ENCODE data around the gene TAF11L10.
"Not testable (repeated sequence)": the region's sequence is repeated elsewhere in the genome, so short reads cannot be mapped to it uniquely, and the experiment has no call there.

The TAF11L10 gene

DNA sequence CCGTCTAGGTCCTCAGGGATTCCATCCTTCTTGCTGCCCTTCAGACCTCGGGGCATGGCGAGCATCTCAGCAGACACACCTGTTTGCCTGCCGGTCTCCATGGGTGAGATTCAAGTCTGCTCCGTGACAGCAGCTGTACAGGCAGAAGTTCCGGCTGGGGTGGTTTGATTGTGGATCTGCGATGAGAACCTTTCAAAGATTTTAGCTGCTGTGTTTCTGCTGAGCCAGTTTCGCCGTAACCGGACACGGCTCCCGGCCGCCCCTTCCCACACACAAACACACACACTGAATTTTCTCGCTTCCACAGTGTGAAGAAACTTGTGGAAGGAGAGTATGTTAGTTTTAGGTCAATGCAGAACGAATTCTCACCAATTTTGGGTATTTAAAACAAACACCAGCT is at the start of gene TAF11L10:
TSS of gene TAF11L10 (minus strand) at position 101 of the 400 bp plus-strand sequence.
- DNase-seq (ENCODE audit: low spot score), result not testable (repeated sequence)

DNA sequence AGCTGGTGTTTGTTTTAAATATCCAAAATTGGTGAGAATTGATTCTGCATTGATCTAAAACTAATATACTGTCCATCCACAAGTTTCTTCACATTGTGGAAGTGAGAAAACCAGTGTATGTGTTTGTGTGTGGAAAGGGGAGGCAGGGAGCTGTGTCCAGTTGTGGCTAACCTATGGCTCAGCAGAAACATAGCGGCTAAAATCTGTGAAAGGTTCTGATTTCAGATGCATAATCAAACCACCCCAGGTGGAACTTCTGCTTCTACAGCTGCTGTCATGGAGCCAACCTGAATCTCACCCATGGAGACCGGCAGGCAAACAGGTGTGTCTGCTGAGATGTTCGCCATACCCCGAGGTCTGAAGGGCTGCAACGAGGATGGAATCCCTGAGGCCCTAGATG is 36.5 kb upstream of the TAF11L10 start, which contains the start of gene TAF11L14:
TSS of gene TAF11L14 (plus strand) at position 301 of the 400 bp plus-strand sequence.
- no peak for DNase-seq (ENCODE audit: low spot score)

DNA sequence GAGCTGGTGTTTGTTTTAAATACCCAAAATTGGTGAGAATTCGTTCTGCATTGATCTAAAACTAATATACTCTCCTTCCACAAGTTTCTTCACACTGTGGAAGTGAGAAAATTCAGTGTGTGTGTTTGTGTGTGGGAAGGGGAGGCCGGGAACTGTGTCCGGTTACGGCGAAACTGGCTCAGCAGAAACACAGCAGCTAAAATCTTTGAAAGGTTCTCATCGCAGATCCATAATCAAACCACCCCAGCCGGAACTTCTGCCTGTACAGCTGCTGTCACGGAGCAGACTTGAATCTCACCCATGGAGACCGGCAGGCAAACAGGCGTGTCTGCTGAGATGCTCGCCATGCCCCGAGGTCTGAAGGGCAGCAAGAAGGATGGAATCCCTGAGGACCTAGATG is 34.2 kb upstream of the TAF11L10 start, which contains the start of gene TAF11L13:
TSS of gene TAF11L13 (plus strand) at position 301 of the 400 bp plus-strand sequence.
- not testable (repeated sequence) for DNase-seq (ENCODE audit: low spot score)

DNA sequence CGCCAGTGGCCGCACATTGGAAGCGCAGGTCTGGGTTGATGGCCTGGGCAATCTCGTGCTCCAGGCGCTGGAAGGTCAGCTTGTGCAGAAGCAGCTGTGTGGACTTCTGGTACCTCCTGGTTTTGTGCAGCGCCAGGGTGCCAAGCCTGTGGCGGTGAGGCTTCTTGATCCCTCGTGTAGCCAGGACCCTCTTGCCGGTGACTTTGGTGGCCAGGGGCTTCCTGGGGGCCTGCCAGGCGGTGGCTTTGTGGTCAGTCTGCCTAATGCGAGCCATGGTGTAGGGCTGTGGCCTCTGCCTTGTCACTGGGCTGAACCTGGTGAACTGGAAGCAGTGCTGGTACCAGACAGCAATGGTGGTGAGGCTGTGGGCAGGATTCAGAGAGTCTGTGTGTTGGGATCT is 28.1 kb upstream of the TAF11L10 start:
- no peak for DNase-seq (ENCODE audit: low spot score)

DNA sequence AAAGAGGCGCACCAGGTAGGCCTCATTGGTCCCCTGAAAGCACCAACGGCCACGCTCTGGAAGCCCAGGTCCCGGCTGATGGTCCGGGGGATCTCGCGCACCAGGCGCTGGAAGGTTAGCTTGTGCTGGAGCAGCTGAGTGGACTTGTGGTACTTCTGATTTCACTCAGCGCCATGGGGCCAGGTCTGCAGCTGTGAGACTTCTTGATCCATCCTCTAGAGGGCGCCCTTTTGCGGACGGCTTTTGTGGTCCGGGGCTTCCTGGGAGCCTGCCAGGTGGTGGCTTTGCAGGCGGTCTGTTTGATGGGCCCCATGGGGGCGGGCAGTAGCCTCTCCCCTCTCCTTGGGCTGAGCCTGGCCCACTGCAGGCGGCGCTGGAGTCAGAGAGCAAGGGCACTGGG is 23.0 kb upstream of the TAF11L10 start:
- DNase-seq (ENCODE audit: low spot score), result no peak

DNA sequence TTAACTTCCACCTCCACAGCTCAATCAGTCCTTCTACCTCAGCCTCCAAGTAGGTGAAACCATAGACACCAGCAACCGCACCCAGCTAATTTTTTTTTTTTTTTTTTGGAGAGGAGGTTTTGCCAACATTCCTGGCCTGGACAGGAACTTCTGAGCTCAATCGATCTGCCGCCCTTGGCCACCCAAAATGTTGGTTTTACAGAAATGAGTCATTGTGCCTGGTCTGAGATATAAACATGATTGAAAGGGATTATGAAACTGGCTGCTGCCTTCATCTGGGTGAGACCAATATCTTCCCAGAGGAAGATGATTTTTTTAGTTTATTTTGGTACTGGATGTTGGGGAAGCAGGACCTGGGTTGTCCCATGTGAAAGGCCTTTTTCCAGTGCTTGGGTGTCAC is 21.7 kb upstream of the TAF11L10 start:
- DNase-seq (ENCODE audit: low spot score), result no peak

DNA sequence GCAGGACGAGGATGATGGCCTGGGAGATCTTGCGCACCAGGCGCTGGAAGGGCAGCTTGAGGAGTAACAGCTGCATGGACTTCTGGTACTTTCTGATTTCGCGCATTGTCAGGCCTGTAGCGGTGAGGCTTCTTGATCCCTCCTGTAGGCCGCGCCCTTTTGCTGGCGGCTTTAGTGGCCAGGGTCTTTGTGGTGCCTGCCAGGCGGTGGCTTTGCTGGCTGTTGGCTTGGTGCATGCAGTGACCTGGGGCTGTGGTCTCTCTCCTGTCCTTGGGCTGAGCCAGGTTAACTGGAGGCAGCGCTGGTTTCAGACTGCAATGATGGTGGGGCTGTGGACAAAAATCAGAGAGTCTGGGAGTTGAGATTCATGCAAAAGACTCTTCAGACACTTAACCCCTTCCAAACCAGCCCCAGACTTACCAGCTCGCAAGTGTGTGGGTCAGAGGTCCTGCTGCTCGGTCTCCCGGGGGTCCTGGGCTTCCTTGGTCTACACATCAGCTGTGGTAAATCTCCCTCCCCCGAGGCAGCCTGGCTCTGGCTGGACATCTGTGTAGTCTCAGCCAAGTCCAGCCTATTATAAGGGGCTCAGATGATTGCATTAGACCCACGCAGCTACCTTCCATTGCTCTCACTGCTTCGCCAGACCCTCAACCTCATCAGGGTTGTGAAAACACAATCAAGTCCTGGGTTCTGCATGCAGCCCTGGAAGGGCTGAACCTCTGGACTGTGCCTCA is 17.4 kb upstream of the TAF11L10 start:
- no peak for DNase-seq (ENCODE audit: low spot score)

DNA sequence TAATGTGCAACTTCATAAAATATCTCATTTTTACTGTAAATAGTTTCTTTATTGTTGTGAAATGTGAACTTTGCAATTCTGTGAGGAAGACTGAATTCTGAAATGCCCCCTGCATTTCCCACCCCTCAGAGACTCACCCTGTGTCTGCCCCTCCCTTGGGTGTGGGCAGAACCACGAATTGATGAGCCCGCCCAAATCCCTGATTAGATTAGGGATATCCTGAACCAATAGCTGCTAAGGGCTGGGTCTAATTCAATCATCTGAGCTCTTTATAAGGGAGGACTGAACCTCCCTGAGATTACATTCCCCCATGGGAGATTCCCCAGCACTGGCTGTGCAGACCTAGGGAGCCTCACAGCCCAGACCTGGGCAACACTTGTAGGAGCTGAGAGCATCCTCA is 12.5 kb upstream of the TAF11L10 start, which contains the start of gene TAF11L12:
TSS of gene TAF11L12 (plus strand) at position 301 of the 400 bp plus-strand sequence.
- DNase-seq (ENCODE audit: low spot score), result not testable (repeated sequence)

DNA sequence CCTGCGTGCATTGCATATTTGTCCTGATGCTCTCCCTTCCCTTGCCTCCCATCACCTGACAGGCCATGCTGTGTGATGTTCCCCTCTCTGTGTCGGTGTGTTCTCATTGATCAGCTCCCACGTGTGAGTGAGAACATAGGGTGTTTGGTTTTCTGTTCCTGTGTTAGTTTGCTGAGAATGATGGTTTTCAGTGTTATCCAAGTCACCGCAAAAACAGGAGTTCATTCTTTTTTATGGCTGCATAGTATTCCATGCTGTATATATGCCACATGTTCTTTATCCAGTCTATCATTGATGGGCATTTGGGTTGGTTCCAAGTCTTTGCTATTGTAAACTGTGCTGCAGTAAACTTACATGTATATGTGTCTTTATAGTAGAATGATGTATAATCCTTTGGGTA is 9.8 kb upstream of the TAF11L10 start:
- DNase-seq (ENCODE audit: low spot score), result not testable (repeated sequence)

DNA sequence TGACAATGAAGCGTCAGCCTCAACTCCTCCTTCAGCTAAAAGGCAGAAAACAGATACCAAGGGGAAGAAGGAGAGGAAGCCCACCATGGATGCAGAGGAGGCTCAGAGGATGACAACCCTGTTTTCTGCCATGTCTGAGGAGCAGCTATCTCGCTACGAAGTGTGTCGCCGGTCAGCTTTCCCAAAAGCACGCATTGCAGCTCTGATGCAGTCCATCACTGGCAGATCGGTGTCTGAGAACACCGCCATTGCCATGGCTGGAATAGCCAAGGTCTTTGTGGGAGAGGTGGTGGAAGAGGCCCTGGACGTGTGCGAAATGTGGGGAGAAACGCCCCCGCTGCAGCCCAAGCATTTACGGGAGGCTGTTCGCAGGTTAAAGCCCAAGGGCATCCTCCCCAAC is 7.3 kb upstream of the TAF11L10 start:
- no peak for DNase-seq (ENCODE audit: low spot score)

DNA sequence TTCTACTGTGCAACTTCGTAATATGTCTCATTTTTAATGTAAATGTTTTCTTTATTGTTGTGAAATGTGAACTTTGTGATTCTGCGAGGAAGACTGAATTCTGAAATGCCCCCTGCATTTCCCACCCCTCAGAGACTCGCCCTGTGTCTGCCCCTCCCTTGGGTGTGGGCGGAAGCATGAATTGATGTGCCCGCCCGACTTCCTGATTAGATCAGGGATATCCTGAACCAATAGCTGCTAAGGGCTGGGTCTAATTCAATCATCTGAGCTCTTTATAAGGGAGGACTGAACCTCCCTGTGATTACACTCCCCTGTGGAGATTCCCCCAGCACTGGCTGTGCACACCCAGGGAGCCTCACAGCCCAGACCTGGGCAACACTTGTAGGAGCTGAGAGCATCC is 6.3 kb upstream of the TAF11L10 start, which contains the start of gene TAF11L11:
TSS of gene TAF11L11 (plus strand) at position 304 of the 400 bp plus-strand sequence.
- DNase-seq (ENCODE audit: low spot score), result not testable (repeated sequence)

DNA sequence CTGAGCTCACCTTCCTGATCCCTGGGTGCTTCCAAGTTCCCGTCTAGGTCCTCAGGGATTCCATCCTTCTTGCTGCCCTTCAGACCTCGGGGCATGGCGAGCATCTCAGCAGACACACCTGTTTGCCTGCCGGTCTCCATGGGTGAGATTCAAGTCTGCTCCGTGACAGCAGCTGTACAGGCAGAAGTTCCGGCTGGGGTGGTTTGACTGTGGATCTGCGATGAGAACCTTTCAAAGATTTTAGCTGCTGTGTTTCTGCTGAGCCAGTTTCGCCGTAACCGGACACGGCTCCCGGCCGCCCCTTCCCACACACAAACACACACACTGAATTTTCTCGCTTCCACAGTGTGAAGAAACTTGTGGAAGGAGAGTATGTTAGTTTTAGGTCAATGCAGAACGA is 3.4 kb downstream of the TAF11L10 start, which contains the start of gene TAF11L9:
TSS of gene TAF11L9 (minus strand) at position 140 of the 400 bp plus-strand sequence.
- not testable (repeated sequence) for DNase-seq (ENCODE audit: low spot score)

DNA sequence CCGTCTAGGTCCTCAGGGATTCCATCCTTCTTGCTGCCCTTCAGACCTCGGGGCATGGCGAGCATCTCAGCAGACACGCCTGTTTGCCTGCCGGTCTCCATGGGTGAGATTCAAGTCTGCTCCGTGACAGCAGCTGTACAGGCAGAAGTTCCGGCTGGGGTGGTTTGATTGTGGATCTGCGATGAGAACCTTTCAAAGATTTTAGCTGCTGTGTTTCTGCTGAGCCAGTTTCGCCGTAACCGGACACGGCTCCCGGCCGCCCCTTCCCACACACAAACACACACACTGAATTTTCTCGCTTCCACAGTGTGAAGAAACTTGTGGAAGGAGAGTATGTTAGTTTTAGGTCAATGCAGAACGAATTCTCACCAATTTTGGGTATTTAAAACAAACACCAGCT is 6.8 kb downstream of the TAF11L10 start, which contains the start of gene TAF11L8:
TSS of gene TAF11L8 (minus strand) at position 101 of the 400 bp plus-strand sequence.
- not testable (repeated sequence) for DNase-seq (ENCODE audit: low spot score)

DNA sequence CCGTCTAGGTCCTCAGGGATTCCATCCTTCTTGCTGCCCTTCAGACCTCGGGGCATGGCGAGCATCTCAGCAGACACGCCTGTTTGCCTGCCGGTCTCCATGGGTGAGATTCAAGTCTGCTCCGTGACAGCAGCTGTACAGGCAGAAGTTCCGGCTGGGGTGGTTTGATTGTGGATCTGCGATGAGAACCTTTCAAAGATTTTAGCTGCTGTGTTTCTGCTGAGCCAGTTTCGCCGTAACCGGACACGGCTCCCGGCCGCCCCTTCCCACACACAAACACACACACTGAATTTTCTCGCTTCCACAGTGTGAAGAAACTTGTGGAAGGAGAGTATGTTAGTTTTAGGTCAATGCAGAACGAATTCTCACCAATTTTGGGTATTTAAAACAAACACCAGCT is 12.0 kb downstream of the TAF11L10 start, which contains the start of gene TAF11L7:
TSS of gene TAF11L7 (minus strand) at position 101 of the 400 bp plus-strand sequence.
- DNase-seq (ENCODE audit: low spot score), result not testable (repeated sequence)

All from RKO (cell line).